Liver (tissue), 9 donors: ENCODE results near the gene OTOG. TPM values are rescaled to one million over a fixed set of nuclear protein-coding genes. Genes with fewer than 3 reads are reported as not detected.

Source experiments
- DNase-seq: peaks from one replicate; pipeline ENCODE4 v3.0.0-alpha.2; 2017; ENCODE audit warnings: low spot score
- H3K27ac ChIP-seq, 2 donors: one replicate each; pipeline ENCODE4 v1.7.0; 2013; ENCODE audit warnings: inconsistent platforms in 2 of 2, low read length in 2 of 2, control low read depth in 1 of 2, low read depth in 1 of 2, mild to moderate bottlenecking in 1 of 2
- H3K27me3 ChIP-seq, 4 donors: one replicate each; pipeline versions ENCODE4 v1.6.1 to v1.7.0; 2013; ENCODE audit warnings: low read length in 3 of 4, inconsistent platforms in 1 of 4, mild to moderate bottlenecking in 1 of 4, moderate library complexity in 1 of 4; ENCODE audit not compliant: control insufficient read depth in 4 of 4, insufficient read depth in 4 of 4
- H3K36me3 ChIP-seq, 4 donors: one replicate each; pipeline versions ENCODE4 v1.6.1 to v1.7.0; 2013; ENCODE audit warnings: low read length in 3 of 4, mild to moderate bottlenecking in 3 of 4, low read depth in 1 of 4, moderate library complexity in 1 of 4; ENCODE audit not compliant: control insufficient read depth in 4 of 4, insufficient read depth in 3 of 4
- H3K4me1 ChIP-seq, 4 donors: one replicate each; pipeline versions ENCODE4 v1.6.1 to v1.7.0; 2013; ENCODE audit warnings: low read length in 3 of 4, mild to moderate bottlenecking in 3 of 4, moderate library complexity in 1 of 4; ENCODE audit not compliant: control insufficient read depth in 4 of 4, insufficient read depth in 4 of 4
- H3K4me3 ChIP-seq, 3 donors: one replicate each; pipeline versions ENCODE4 v1.6.1 to v1.7.0; 2013; ENCODE audit warnings: low read length in 3 of 3, control low read depth in 1 of 3, low read depth in 1 of 3, mild to moderate bottlenecking in 1 of 3
- H3K9ac ChIP-seq, 2 donors: one replicate each; pipeline ENCODE4 v1.7.0; 2013; ENCODE audit warnings: low read length in 2 of 2, mild to moderate bottlenecking in 2 of 2, moderate library complexity in 2 of 2, control low read depth in 1 of 2, low read depth in 1 of 2
- H3K9me3 ChIP-seq, 4 donors: one replicate each; pipeline versions ENCODE4 v1.6.1 to v1.7.0; 2013; ENCODE audit warnings: low read length in 3 of 4; ENCODE audit not compliant: control insufficient read depth in 4 of 4
- FOXA1 ChIP-seq: IDR thresholded peaks from 2 replicates; pipeline ENCODE4 v1.6.1; 2016; ENCODE audit warnings: antibody characterized with exemption
- GABPA ChIP-seq, 2 donors: IDR thresholded peaks in 1 of 2; conservative IDR thresholded peaks in 1 of 2; 2 replicates each; pipeline ENCODE4 v1.6.1; 2016; ENCODE audit warnings: antibody characterized with exemption in 2 of 2, mild to moderate bottlenecking in 1 of 2, moderate library complexity in 1 of 2
- HNF4A ChIP-seq, 2 donors: conservative IDR thresholded peaks; 2 replicates each; pipeline ENCODE4 v1.6.1; 2016; ENCODE audit warnings: antibody characterized with exemption in 2 of 2, mild to moderate bottlenecking in 2 of 2
- NR2F2 ChIP-seq: IDR thresholded peaks from 2 replicates; pipeline ENCODE4 v1.6.1; 2016; ENCODE audit warnings: antibody characterized with exemption
- RAD21 ChIP-seq, 2 donors: IDR thresholded peaks; 2 replicates each; pipeline ENCODE4 v1.6.1; 2016; ENCODE audit warnings: antibody characterized with exemption in 2 of 2, mild to moderate bottlenecking in 2 of 2
- RXRA ChIP-seq, 2 donors: IDR thresholded peaks; 2 replicates each; pipeline ENCODE4 v1.6.1; 2017 to 2018; ENCODE audit warnings: antibody characterized with exemption in 2 of 2, mild to moderate bottlenecking in 1 of 2
- SP1 ChIP-seq: IDR thresholded peaks from 2 replicates; pipeline ENCODE4 v1.6.1; 2018; ENCODE audit warnings: antibody characterized with exemption, mild to moderate bottlenecking
- TAF1 ChIP-seq: conservative IDR thresholded peaks from 2 replicates; pipeline ENCODE4 v1.6.1; 2016; ENCODE audit warnings: antibody characterized with exemption, mild to moderate bottlenecking
- YY1 ChIP-seq: IDR thresholded peaks from 2 replicates; pipeline ENCODE4 v1.6.1; 2016; ENCODE audit warnings: antibody characterized with exemption, mild to moderate bottlenecking
- WGBS: extraction: QIAGEN DNeasy Blood & Tissue Kit; methylation state at CpG from one replicate; pipeline ENCODE4 v1.1.7; 2013; 5-methylcytosine and 5-hydroxymethylcytosine counted together
- polyA plus RNA-seq, 2 donors: library from polyadenylated mRNA; stranded (reverse) in 1 of 2; unstranded in 1 of 2; fragments of 200-250 nt in 1 of 2; fragments of >200 nt in 1 of 2; fragmentation: Nextera tagmentation in 1 of 2; extraction: Ambion mirVana in 1 of 2; gene quantifications; one replicate each; pipeline versions ENCODE4 v1.2.1 to v1.2.3, GENCODE V29; 2013 to 2015
- total RNA-seq, 2 donors: library from RNA; depleted of rRNA; stranded (reverse); fragments of >200 nt; gene quantifications; one replicate each; pipeline ENCODE4 v1.2.3, GENCODE V29; 2014
- TF ChIP-seq, protein P1 (sequence below): IDR thresholded peaks from 2 replicates; pipeline ENCODE4 v1.6.1; 2016; ENCODE audit warnings: antibody characterized with exemption
- TF ChIP-seq, protein P2 (sequence below): IDR thresholded peaks from 2 replicates; pipeline ENCODE4 v1.6.1; 2016; ENCODE audit warnings: antibody characterized with exemption
- TF ChIP-seq, protein P3 (sequence below): IDR thresholded peaks from 2 replicates; pipeline ENCODE4 v1.6.1; 2016; ENCODE audit warnings: antibody characterized with exemption, mild to moderate bottlenecking
- TF ChIP-seq, protein P4 (sequence below): IDR thresholded peaks from 2 replicates; pipeline ENCODE4 v1.6.1; 2016; ENCODE audit warnings: antibody characterized with exemption
- TF ChIP-seq, protein P5 (sequence below): fragments of 150-350 bp; IDR thresholded peaks from 2 replicates; pipeline ENCODE4 v1.5.1; 2017; ENCODE audit warnings: improper control_type of control experiment, low read depth, low read length; ENCODE audit not compliant: missing input control
- donor health status: healthy.
- donor health status: healthy.
- donor health status: healthy.
- donor health status: healthy.
- donor health status: healthy.

OTOG gene
- total and polyA plus RNA-seq, 4 donors = not detected

DNA sequence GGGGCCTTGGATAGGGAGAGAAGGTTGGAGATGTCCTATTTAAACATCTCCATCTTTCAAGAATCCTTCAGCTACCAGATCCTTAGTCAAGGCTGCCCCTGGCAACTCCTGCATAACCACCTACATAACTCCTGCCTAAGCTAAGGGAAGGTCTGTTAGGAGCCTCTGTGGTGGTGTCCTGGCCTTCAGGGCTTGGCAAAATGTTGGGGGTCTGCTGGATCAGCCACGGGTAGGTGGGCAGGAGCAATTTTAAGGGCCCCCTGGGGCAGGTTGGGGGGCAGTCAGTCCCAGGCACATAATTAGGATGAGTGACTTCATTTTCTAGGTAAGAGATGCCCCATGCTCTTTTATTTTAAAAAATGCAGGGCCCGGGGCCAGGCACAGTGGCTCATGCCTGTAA, 28.7 kb upstream of the OTOG start:
- TF ChIP-seq RAD21 (IDR thresholded peaks at IDR 0.05) (no peak), SP1 (no peak), YY1 (no peak), GABPA (IDR thresholded peaks at IDR 0.05 in 1 of 2, conservative IDR thresholded peaks at IDR 0.05 in 1 of 2) (no peak)
- TF ChIP-seq, protein P1, sequence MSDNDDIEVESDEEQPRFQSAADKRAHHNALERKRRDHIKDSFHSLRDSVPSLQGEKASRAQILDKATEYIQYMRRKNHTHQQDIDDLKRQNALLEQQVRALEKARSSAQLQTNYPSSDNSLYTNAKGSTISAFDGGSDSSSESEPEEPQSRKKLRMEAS = no peak
- TF ChIP-seq, protein P2, sequence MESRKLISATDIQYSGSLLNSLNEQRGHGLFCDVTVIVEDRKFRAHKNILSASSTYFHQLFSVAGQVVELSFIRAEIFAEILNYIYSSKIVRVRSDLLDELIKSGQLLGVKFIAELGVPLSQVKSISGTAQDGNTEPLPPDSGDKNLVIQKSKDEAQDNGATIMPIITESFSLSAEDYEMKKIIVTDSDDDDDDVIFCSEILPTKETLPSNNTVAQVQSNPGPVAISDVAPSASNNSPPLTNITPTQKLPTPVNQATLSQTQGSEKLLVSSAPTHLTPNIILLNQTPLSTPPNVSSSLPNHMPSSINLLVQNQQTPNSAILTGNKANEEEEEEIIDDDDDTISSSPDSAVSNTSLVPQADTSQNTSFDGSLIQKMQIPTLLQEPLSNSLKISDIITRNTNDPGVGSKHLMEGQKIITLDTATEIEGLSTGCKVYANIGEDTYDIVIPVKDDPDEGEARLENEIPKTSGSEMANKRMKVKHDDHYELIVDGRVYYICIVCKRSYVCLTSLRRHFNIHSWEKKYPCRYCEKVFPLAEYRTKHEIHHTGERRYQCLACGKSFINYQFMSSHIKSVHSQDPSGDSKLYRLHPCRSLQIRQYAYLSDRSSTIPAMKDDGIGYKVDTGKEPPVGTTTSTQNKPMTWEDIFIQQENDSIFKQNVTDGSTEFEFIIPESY = no peak
- TF ChIP-seq, protein P3, sequence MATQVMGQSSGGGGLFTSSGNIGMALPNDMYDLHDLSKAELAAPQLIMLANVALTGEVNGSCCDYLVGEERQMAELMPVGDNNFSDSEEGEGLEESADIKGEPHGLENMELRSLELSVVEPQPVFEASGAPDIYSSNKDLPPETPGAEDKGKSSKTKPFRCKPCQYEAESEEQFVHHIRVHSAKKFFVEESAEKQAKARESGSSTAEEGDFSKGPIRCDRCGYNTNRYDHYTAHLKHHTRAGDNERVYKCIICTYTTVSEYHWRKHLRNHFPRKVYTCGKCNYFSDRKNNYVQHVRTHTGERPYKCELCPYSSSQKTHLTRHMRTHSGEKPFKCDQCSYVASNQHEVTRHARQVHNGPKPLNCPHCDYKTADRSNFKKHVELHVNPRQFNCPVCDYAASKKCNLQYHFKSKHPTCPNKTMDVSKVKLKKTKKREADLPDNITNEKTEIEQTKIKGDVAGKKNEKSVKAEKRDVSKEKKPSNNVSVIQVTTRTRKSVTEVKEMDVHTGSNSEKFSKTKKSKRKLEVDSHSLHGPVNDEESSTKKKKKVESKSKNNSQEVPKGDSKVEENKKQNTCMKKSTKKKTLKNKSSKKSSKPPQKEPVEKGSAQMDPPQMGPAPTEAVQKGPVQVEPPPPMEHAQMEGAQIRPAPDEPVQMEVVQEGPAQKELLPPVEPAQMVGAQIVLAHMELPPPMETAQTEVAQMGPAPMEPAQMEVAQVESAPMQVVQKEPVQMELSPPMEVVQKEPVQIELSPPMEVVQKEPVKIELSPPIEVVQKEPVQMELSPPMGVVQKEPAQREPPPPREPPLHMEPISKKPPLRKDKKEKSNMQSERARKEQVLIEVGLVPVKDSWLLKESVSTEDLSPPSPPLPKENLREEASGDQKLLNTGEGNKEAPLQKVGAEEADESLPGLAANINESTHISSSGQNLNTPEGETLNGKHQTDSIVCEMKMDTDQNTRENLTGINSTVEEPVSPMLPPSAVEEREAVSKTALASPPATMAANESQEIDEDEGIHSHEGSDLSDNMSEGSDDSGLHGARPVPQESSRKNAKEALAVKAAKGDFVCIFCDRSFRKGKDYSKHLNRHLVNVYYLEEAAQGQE = no peak
- TF ChIP-seq, protein P4, sequence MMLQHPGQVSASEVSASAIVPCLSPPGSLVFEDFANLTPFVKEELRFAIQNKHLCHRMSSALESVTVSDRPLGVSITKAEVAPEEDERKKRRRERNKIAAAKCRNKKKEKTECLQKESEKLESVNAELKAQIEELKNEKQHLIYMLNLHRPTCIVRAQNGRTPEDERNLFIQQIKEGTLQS = no peak
- TF ChIP-seq, protein P5, sequence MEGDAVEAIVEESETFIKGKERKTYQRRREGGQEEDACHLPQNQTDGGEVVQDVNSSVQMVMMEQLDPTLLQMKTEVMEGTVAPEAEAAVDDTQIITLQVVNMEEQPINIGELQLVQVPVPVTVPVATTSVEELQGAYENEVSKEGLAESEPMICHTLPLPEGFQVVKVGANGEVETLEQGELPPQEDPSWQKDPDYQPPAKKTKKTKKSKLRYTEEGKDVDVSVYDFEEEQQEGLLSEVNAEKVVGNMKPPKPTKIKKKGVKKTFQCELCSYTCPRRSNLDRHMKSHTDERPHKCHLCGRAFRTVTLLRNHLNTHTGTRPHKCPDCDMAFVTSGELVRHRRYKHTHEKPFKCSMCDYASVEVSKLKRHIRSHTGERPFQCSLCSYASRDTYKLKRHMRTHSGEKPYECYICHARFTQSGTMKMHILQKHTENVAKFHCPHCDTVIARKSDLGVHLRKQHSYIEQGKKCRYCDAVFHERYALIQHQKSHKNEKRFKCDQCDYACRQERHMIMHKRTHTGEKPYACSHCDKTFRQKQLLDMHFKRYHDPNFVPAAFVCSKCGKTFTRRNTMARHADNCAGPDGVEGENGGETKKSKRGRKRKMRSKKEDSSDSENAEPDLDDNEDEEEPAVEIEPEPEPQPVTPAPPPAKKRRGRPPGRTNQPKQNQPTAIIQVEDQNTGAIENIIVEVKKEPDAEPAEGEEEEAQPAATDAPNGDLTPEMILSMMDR = no peak
- Histone ChIP-seq H3K4me3 (no peak overlapping the region), H3K9ac (no peak overlapping the region), H3K27ac (no peak overlapping the region), H3K4me1 (no peaks in the 10 kb centered on the region), H3K27me3 (no peaks in the 10 kb centered on the region), H3K36me3 (no peaks in the 10 kb centered on the region), H3K9me3 (no peaks in the 10 kb centered on the region)
- DNase-seq = no peak
- WGBS = 83% methylated on average over 2 of the region's 2 CpGs

DNA sequence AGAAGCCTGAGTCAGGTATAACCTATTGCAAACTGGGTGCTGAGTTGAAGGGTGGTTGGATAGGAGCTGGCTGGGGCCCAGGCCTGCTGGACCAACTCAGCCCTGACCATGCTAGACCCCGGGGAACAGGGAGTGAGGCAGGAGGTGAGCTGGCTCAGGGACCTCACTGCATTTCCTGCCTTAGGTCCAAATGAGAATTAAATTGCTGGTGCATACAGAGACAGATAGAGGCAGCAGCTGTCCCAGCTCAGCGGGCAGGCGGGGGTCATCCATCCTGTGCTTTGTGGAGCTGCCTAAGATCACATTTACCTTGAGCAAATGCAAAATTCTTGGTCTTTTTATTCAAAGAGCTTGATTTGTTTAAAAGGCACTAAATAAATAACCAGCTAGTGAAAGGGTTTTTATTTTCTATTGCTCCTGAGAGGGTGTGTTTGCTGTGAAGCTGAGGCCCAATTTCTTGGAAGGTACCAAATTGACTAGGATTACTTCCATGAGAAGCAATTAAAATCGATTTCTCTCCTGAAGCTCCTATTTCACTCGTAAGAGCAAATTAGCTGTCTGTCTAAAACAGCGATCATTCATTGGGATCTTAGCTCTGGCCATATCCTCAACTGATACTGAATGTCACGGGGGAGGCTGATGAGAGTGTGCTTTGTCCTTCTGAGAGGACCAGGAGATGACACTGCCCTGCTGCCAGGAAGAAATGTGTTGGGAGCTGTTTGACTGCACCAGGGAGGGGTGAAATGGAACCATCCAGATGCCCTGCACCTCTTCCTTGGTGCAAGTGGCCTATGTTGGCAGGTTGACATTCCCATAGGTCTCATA, 27.8 kb upstream of the OTOG start:
- H3K9ac ChIP-seq = no peak overlapping the region
- no peak overlapping the region for H3K27ac ChIP-seq
- H3K27me3 ChIP-seq = no peaks in the 10 kb centered on the region
- H3K9me3 ChIP-seq = no peaks in the 10 kb centered on the region
- no peaks in the 10 kb centered on the region for H3K4me1 ChIP-seq
- WGBS = 89% methylated on average over 7 of the region's 7 CpGs
- no peak for DNase-seq
- no peaks in the 10 kb centered on the region for H3K36me3 ChIP-seq
- H3K4me3 ChIP-seq = no peak overlapping the region
- TF ChIP-seq, protein P1 = no peak
- TF ChIP-seq NR2F2 (no peak), GABPA (IDR thresholded peaks at IDR 0.05 in 1 of 2, conservative IDR thresholded peaks at IDR 0.05 in 1 of 2) (no peak), TAF1 (no peak), RXRA (IDR thresholded peaks at IDR 0.05) (no peak), SP1 (no peak), RAD21 (IDR thresholded peaks at IDR 0.05) (no peak), FOXA1 (no peak), HNF4A (conservative IDR thresholded peaks at IDR 0.05) (no peak)
- TF ChIP-seq, protein P3 = no peak
- TF ChIP-seq, protein P4 = no peak
- TF ChIP-seq, protein P5 = no peak
